IPS DF 4.7 (cell line): ENCODE measurements around the gene MED8.

Experiments
- DNase-seq: peaks from one replicate; pipeline ENCODE4 v3.0.0-alpha.2; 2013; ENCODE audit warnings: low spot score; ENCODE audit errors: extremely low read depth

MED8 gene, protein sequence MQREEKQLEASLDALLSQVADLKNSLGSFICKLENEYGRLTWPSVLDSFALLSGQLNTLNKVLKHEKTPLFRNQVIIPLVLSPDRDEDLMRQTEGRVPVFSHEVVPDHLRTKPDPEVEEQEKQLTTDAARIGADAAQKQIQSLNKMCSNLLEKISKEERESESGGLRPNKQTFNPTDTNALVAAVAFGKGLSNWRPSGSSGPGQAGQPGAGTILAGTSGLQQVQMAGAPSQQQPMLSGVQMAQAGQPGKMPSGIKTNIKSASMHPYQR

DNA sequence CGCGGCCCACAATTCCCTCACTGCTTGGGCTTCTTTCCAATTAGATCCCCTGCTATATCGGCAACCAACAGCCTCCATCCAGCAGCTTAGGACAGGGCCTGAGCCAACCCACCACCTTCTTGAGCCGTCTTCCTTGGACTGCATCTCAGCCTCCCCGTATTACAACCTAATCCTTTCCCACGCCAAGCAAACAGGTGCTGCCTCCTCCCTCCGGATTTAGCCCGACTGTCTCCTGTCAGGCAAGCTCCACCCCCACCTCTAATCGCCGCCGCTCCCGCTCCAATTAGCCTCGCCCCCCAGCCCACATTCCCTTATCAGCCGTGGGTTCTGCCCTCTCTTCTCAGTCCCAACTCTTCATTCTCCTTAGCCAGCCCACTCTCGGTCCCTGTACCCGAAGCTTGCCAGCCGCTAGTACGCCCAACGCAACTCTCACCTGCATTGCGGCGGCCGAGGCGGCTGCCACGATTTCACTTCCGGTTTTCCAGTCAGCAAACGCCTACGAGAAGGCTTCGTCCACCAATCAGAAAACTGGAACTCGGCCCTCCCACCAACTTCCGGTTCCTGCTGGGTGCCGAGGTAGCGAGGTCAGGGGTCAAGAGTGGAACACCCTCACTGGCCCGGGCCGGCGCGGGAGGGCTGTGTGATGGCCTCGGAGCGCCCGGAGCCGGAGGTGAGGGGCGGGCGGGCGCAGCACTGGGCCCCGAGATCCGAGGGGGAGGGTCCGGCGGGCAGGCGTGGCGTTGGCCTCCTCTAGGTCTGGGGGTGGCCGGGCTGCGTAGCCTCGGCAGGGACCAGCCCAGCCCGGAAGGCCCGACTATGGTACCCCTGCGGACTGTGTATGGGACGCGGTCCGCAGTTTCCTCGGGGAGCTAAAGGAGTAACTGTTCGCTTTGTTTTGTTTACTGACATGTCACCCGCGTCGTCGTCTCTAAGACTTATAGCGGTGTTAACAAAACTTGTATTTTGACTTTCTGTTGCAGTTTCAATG is at the start of gene MED8, which contains the start of gene SZT2:
MED8 (minus strand) TSS at position 475 of the 988 bp plus-strand sequence; CDS start at position 439, 36 bp downstream.
SZT2 (plus strand) TSS at position 574 of the 988 bp plus-strand sequence; CDS start at position 644, 70 bp downstream.
- DNase-seq: peak; percentile 90

GRCh38 chr1:43438953-43439581 is 49.5 kb upstream of the MED8 start:
- no peak for DNase-seq

DNA sequence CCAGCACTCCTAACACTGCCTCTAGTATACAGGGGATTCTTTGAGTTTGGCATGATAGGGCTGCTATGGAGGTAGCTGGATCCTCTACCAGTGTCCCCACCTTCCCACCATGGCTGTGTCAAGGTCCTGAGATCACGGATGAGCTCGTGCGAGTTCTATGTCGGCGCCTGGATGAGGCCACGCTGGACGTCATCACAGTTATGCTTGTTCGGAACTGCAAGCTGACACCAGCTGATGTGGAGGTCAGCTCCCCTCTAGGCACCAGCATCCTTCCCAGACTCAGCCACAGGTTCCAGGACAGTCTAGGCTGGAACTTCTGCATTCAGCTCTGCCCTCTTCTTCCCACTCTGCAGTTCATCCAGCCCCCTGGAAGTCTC is 49.0 kb upstream of the MED8 start:
- DNase-seq: no peak

GRCh38 chr1:43438006-43438405 is 48.4 kb upstream of the MED8 start:
- DNase-seq: no peak

DNA sequence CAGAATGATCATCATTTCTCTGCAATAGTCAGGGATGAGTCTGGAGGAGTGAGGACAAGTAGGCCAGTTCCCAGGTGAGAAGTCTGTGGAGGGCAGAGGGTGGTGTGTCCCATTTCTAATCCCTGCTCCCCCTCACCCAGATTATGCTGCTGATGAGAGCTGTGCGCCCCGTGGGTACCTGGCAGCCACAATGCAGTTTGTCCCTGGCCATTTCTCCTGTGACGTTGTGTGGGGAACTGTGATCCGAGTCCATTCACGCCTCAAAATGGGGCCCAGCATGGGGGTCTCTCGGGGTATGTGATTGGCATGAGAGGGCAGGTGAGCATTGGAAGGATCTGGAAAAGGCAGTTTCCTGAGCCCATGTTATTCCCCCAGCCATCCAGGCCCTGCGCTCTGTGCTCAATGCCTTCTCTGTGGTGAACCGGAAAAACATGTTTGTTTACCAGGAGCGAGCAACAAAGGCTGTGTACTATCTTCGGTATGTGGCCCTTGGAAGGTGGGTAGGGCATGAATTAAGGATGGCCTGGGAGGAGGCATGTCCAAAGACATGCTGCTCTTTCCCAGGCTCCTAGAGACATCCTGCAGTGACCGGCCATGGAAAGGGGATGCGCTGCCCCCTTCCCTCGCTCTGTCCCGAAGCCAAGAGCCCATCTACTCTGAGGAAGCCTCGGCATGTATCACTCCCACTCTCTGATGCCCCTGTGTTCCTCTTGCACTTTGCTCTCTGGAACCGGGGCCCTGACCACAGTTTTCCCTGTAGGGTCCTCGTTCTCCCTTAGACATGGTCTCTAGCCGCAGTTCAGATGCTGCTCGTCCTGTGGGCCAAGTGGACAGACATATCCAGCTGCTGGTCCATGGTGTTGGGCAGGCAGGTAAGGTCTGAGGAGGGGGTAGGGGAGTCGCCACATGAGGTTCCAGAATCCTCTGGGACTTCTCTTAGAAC is 47.7 kb upstream of the MED8 start:
- no peak for DNase-seq

DNA sequence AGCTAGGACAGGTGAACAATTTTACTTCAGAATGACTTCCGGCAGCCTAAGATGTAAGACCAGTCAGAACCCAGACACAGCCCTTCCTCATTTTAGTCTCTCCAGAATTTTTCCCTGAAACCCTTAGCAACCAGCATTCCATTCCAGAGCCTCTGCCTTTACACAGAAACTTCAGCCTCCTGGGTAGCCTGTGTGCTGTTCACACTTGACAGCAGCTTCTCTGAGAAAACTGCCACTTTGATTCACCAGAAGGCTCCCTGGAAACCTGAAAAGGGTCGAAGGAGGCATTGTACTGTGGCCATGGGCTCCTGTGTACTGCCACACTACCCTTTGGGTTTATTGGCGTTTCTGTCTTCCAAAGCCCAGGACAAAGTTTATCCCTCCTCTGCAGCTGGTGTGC is 46.8 kb upstream of the MED8 start:
- DNase-seq: no peak

DNA sequence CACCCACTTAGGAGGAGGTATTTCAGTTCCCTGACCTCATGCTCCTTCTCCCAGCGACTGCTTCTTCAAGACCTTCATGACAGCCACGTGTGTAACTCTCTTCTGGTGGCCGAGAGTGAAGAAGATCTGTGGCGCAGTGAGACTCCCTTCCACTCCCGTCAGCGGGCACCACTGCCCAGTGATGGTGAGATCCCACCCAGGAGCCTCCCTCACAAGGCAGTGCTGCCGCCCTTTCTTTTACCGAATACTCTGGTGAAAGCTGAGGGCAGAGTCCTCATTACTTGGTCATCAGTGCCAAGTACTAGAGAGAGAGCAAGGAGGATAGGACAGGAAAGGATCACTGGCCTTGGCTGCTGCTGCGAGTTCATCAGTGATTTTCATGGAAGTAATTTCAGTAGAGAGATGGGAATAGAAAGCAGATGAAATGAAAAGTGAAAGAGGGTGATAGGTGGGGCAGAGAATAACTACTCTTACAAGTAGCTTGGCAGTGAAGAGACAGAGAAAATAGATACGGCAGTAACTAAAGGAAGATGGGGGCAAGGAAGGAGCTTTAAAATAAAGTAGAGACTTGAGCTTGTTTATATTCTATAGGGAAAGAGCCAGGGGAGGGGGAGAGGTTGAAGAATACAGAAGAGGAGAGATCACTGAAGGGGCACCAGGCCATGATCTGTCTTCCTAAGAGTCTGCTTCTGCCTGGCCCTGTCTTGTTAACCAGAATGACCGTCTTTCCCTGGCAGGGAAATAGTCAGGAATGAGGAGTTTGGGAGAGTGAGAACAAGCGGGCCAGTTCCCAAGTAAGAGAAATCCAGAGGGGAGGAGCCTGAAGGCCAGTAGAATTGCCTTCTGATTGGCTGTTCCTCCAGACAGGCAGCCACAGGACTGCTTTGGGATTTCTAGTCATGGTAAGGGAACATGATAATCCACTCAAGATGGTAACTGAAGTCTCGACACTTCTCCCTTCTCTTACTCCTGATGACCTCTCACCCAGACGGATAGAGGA is 45.8 kb upstream of the MED8 start:
- DNase-seq: no peak

- no peak for DNase-seq
These were observed 44.7 kb upstream of the MED8 start for GRCh38 chr1:43434256-43434655.

DNA sequence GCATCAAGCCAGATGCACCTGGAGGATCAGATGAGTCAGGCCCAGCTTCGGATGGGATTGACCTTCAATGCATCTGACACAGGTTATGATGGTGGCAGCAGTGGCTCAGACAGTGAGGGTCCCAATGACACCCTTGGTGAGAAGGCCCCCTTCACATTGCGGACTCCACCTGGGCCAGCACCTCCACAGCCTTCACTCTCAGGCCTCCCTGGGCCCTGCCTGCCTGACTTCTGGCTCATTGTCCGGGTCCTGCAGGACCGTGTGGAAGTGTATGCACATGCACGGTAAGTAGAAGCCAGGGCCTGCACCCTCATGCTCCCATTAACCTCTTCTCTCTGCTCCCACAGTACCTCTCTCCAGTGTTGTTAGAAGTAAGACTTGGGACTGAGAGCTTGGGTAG is 43.3 kb upstream of the MED8 start:
- no peak for DNase-seq

DNA sequence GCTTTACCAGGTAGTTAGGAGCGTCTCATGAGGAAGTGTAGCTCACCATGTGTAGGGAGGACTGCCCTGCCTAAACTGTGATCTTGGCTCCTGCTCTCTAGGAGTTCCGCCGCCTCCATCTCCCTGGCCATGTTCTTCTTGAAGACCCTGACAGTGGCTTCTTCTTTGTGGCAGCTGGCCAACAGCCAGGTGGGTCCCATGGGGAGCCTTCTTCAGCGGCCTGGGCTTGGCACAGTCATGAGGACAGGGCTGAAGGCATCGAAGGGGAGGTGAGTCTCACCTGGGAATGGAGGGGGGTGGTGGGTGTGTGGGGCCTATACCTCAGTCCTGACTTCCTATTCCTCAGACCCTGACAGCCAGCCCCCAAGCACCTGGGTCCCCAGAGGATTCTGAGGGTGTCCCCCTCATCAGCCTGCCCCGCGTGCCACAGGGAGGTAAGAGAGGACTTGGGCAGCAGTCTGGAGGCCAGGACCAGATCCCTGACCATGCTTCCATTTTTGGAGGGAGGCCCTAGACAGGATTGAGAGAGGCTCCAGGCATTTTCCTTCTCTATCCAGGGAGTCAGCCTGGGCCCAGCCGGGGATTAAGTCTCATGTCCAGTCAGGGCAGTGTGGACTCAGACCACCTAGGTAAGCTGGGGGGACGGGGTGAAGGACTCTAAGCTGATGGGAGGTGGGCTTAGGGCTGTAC is 42.7 kb upstream of the MED8 start:
- no peak for DNase-seq

DNA sequence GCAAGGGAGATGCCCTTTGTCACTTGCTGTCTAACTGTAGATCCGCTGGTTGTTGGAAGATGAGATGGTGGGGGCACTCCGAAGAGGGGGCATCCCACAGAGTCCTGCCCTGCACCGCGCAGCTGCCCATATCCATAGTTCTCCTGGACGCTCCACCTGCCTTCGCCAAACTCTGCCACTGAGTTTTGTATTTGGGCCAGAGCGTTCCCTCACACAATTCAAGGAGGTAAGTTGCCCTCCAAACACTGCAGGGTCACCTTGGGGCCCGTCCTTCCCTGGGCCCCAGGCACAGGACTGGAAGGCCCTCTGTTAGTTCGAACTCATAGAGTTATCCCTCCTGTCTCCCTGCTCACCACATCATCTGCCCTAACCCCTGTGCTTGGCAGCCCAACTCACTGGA is 42.1 kb upstream of the MED8 start:
- no peak for DNase-seq

GRCh38 chr1:43430831-43431230 is 41.2 kb upstream of the MED8 start:
- no peak for DNase-seq

DNA sequence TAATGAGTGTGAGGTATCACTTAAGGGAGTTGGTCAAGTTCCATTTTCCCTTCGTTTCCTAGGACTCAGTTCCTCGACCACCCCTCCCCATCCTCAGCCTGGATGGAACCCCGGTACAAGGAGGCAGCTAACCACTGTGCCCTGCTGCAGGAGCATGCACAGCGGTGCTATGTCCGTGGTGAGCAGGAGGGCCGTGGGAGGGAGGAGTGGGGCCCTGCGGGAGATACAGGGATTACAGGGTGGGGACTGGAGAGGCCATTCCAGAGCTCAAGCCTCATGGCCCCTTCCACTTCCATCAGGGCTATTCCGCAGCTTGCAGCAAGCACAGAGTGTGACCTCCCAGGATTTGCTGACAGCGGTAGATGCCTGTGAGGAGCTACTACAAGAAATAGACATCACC is 38.3 kb upstream of the MED8 start:
- DNase-seq: no peak

- DNase-seq: no peak
These were observed 37.9 kb upstream of the MED8 start for GRCh38 chr1:43427524-43427923.

- DNase-seq: no peak
These were observed 36.6 kb upstream of the MED8 start for GRCh38 chr1:43426221-43426620.

DNA sequence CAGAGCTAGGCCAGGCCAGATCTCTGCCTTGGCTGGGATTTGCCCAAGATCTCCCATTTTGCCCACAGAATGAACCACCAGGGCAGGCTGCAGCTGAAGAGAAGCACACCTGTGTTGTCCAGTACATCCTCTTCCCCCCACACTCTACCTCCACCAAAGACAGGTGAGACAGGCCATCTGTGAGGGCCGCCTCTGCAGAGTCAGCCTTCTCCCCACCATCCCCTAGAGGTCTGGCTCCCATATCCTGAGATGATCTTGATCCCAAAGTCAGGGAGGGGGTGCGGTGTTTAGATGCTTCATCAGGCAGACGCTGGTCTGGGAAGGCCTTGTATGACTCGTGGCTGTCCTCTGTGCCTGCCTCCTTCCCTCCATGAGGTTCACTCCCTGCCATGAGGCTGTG is 35.4 kb upstream of the MED8 start:
- DNase-seq: no peak

DNA sequence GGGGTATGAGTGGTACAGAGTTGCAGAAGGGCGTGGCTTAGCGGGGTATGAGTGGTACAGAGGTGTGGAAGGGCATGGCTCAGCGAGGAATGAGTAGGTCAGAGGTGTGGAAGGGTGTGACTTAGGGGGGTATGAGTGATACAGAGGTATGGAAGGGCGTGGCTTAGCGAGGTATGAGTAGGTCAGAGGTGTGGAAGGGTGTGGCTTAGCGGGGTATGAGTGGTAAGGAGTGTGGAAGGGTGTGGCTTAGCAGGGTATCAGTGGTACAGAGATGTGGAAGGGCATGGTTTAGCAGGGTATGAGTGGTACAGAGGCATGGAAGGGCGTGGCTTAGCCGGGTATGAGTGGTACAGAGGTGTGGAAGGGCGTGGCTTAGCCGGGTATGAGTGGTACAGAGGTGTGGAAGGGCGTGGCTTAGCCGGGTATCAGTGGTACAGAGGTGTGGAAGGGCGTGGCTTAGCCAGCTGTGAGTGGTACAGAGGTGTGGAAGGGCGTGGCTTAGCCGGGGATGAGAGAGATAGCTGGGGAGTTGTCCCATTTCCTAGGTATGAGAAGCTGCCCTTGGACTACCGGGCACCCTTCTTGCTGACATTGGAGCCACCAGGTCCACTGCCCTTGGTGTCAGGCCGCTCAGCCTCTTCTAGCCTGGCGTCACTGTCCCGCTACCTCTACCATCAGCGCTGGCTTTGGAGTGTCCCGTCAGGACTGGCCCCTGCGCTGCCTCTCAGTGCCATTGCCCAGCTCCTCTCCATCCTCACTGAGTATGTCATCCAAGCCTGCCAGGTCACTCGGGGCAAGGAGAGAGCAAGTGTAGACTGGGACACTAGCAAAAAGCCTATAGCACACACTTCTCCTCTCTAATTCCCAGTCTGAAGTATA is 34.3 kb upstream of the MED8 start:
- no peak for DNase-seq
